Transverse colon (tissue), 4 donors: ENCODE measurements around the gene DPYD. TPM values are rescaled to one million over a fixed set of nuclear protein-coding genes. Genes with fewer than 3 reads are reported as not detected.

Source experiments
- DNase-seq: peaks from one replicate; pipeline ENCODE4 v3.0.0-alpha.2; 2019
- H3K27ac ChIP-seq, 4 donors: fragments of 200-600 bp; sonication (generic); 2 replicates each; pipeline ENCODE4 v1.5.1; 2016 to 2018; ENCODE audit warnings: inconsistent platforms in 4 of 4
- H3K27me3 ChIP-seq: fragments of 200-600 bp; sonication (generic); 2 replicates; pipeline ENCODE4 v1.5.1; 2017; ENCODE audit warnings: inconsistent platforms
- H3K36me3 ChIP-seq, 4 donors: fragments of 200-600 bp; sonication (generic); 2 replicates each; pipeline ENCODE4 v1.5.1; 2017 to 2019; ENCODE audit warnings: inconsistent platforms in 4 of 4
- H3K4me1 ChIP-seq, 4 donors: fragments of 200-600 bp; sonication (generic); 2 replicates each; pipeline ENCODE4 v1.5.1; 2017 to 2020; ENCODE audit warnings: inconsistent platforms in 4 of 4
- H3K4me3 ChIP-seq, 4 donors: fragments of 200-600 bp; sonication (generic); 1 replicate in 1 of 4; 2 replicates in 3 of 4; pipeline versions ENCODE4 v1.5.1 to v1.6.1; 2017 to 2019; ENCODE audit warnings: inconsistent platforms in 4 of 4
- H3K9me3 ChIP-seq, 2 donors: fragments of 200-600 bp; sonication (generic); 2 replicates each; pipeline ENCODE4 v1.5.1; 2017 to 2019; ENCODE audit warnings: inconsistent platforms in 2 of 2
- CTCF ChIP-seq, 5 experiments: fragments of 200-600 bp in 3 of 5; fragments of 450-650 bp in 2 of 5; sonication (generic) in 3 of 5; IDR thresholded peaks; 1 replicate in 2 of 5; 2 replicates in 3 of 5; pipeline ENCODE4 v1.5.1; 2016 to 2017; ENCODE audit warnings: antibody characterized with exemption in 5 of 5, inconsistent platforms in 3 of 5, mild to moderate bottlenecking in 2 of 5, moderate library complexity in 1 of 5
- EP300 ChIP-seq: sonication (generic); formaldehyde crosslinking; IDR thresholded peaks from one replicate; pipeline ENCODE4 v1.6.1; 2017; ENCODE audit warnings: antibody characterized with exemption, low read depth
- POLR2A ChIP-seq: fragments of 450-650 bp; IDR thresholded peaks from one replicate; pipeline ENCODE4 v1.6.1; 2016; ENCODE audit warnings: antibody characterized with exemption, mild to moderate bottlenecking, moderate library complexity
- POLR2AphosphoS5 ChIP-seq, 3 donors: sonication (generic); formaldehyde crosslinking; IDR thresholded peaks; one replicate each; pipeline ENCODE4 v1.6.1; 2016; ENCODE audit warnings: antibody characterized with exemption in 3 of 3
- WGBS, 2 donors: methylation state at CpG; one replicate each; pipeline ENCODE4 v1.1.5; 2018; ENCODE audit warnings: low coverage in 1 of 2; 5-methylcytosine and 5-hydroxymethylcytosine counted together
- in situ Hi-C, 4 donors: fragments of 200-750 bp; cut with MboI; loops; one replicate each; pipeline versions ENCODE4 v1.15.0 to v1.15.1; 2017; ENCODE audit warnings: low sequenced_read_pairs in 3 of 4, low pct_ligation_motif_present in 1 of 4, low pct_unique_long_range_greater_than_20kb in 1 of 4
- intact Hi-C: fragments of 100-400 bp; cut with DNase I; formaldehyde crosslinking; loops from one replicate; pipeline ENCODE4 v1.15.1; 2023; ENCODE audit warnings: low total_unique reads
- total RNA-seq, 4 donors: library from RNA; depleted of rRNA; stranded (reverse); fragments of >200 nt; gene quantifications; one replicate each; pipeline ENCODE4 v1.1.0, GENCODE V29; 2016

Gene DPYD
- total RNA-seq, 4 donors from 2014 or later, result 11.2 to 34.8 (median 26.0) TPM

- Histone ChIP-seq H3K27me3 (no peaks in the 10 kb centered on the region), H3K27ac (no peak overlapping the region), H3K36me3 (no peaks in the 10 kb centered on the region), H3K4me3 (no peak overlapping the region), H3K4me1 (no peaks in the 10 kb centered on the region), H3K9me3 (no peaks in the 10 kb centered on the region)
- DNase-seq, result no peak
- in situ Hi-C loops (no loop called here), intact Hi-C loops (no loop called here)
- WGBS, 2 donors, result 82 to 83% methylated on average over 5 of the region's 5 CpGs
- TF ChIP-seq POLR2AphosphoS5 (IDR thresholded peaks at IDR 0.05) (no peak), CTCF (IDR thresholded peaks at IDR 0.05) (no peak), POLR2A (no peak), EP300 (no peak)
Observed at GRCh38 chr1:97712980-97713379, 207.9 kb downstream of the DPYD start.

- 97 to 100% methylated on average over 1 of the region's 1 CpG for WGBS, 2 donors
- H3K9me3 ChIP-seq, result no peaks in the 10 kb centered on the region
- DNase-seq, result no peak
- in situ Hi-C loops, result no loop called here
- no peaks in the 10 kb centered on the region for H3K36me3 ChIP-seq
- no peaks in the 10 kb centered on the region for H3K27me3 ChIP-seq
- no peak overlapping the region for H3K4me3 ChIP-seq
- no peak for TF ChIP-seq POLR2A
- no peak for TF ChIP-seq CTCF (IDR thresholded peaks at IDR 0.05)
- no peak for TF ChIP-seq POLR2AphosphoS5 (IDR thresholded peaks at IDR 0.05)
- no peak for TF ChIP-seq EP300
- H3K4me1 ChIP-seq, result no peaks in the 10 kb centered on the region
- no peak overlapping the region for H3K27ac ChIP-seq
- intact Hi-C loops, result no loop called here
Observed at GRCh38 chr1:97711858-97712257, 209.0 kb downstream of the DPYD start.

- Histone ChIP-seq H3K4me1 (no peaks in the 10 kb centered on the region), H3K27ac (no peak overlapping the region), H3K4me3 (no peak overlapping the region), H3K36me3 (no peaks in the 10 kb centered on the region), H3K27me3 (no peaks in the 10 kb centered on the region), H3K9me3 (no peaks in the 10 kb centered on the region)
- no peak for DNase-seq
- intact Hi-C loops (no loop called here), in situ Hi-C loops (no loop called here)
- no peak for TF ChIP-seq EP300
- no peak for TF ChIP-seq POLR2AphosphoS5 (IDR thresholded peaks at IDR 0.05)
- TF ChIP-seq CTCF (IDR thresholded peaks at IDR 0.05), result no peak
- TF ChIP-seq POLR2A, result no peak
- 75 to 81% methylated on average over 1 of the region's 1 CpG for WGBS, 2 donors
Observed at GRCh38 chr1:97693601-97694000, 227.2 kb downstream of the DPYD start.

- Histone ChIP-seq H3K27me3 (no peaks in the 10 kb centered on the region), H3K36me3 (no peaks in the 10 kb centered on the region), H3K4me3 (no peak overlapping the region), H3K27ac (no peak overlapping the region), H3K4me1 (no peaks in the 10 kb centered on the region), H3K9me3 (no peaks in the 10 kb centered on the region)
- intact Hi-C loops (no loop called here), in situ Hi-C loops (no loop called here)
- no peak for DNase-seq
- no peak for TF ChIP-seq EP300
- TF ChIP-seq POLR2A, result no peak
Observed at GRCh38 chr1:97691325-97691724, 229.5 kb downstream of the DPYD start.

- Histone ChIP-seq H3K27me3 (no peaks in the 10 kb centered on the region), H3K36me3 (no peaks in the 10 kb centered on the region), H3K4me3 (no peak overlapping the region), H3K9me3 (no peaks in the 10 kb centered on the region), H3K27ac (no peak overlapping the region), H3K4me1 (no peaks in the 10 kb centered on the region)
- intact Hi-C loops, result no loop called here
- DNase-seq, result no peak
- in situ Hi-C loops, result no loop called here
- 91 to 92% methylated on average over 2 of the region's 2 CpGs for WGBS, 2 donors
- no peak for TF ChIP-seq EP300
- TF ChIP-seq POLR2AphosphoS5 (IDR thresholded peaks at IDR 0.05), result no peak
- TF ChIP-seq CTCF (IDR thresholded peaks at IDR 0.05), result no peak
- TF ChIP-seq POLR2A, result no peak
Observed at GRCh38 chr1:97685360-97685759, 235.5 kb downstream of the DPYD start.
